IMR-90 (cell line): Measurements from ENCODE around the gene PLCL1. TPM values are rescaled to one million over a fixed set of nuclear protein-coding genes. Genes with fewer than 3 reads are reported as not detected.

Source experiments
- ATAC-seq: fragments of 200-7000 bp; cut with Tn5 transposase; 2 replicates; pipeline ENCODE4 v1.9.1; 2020; ENCODE audit warnings: low read depth, mild to moderate bottlenecking, moderate library complexity
- BruUV-seq: library from RNA; stranded (reverse); fragments of 400-500 nt; replicated peaks from 2 replicates; lab custom pipeline; 2021; lab: Mats Ljungman, UMichigan
- CTCF ChIA-PET: fragments of 300-600 bp; formaldehyde crosslinking; extraction: SDS; loops from one replicate; lab custom pipeline; 2021; ENCODE audit warnings: antibody characterized with exemption; lab: Yijun Ruan, JAX
- POLR2A ChIA-PET: fragments of 300-600 bp; sonication (Branson Sonifier 250); formaldehyde crosslinking; loops from one replicate; lab custom pipeline; 2022; ENCODE audit warnings: antibody characterized with exemption; ENCODE audit not compliant: unreplicated experiment; lab: Charles Lee
- DNase-seq: peaks from one replicate; pipeline ENCODE4 v3.0.0; 2013
- H2AFZ ChIP-seq: replicated peaks from 2 replicates; pipeline ENCODE3; 2013; ENCODE audit warnings: low read length, mild to moderate bottlenecking; ENCODE audit not compliant: poor library complexity
- H2AK5ac ChIP-seq: 2 replicates; pipeline ENCODE4 v1.6.1; 2013; ENCODE audit warnings: low read depth, low read length, inconsistent platforms
- H2AK9ac ChIP-seq: replicated peaks from 2 replicates; pipeline ENCODE3; 2013; ENCODE audit warnings: mild to moderate bottlenecking, low read depth, low read length, moderate library complexity; ENCODE audit not compliant: poor library complexity
- H2BK120ac ChIP-seq: 2 replicates; pipeline ENCODE4 v1.6.1; 2013; ENCODE audit warnings: low read depth, low read length, inconsistent platforms
- H2BK15ac ChIP-seq: 3 replicates; pipeline ENCODE4 v1.6.1; 2013; ENCODE audit warnings: low read depth, low read length, inconsistent platforms
- H2BK20ac ChIP-seq: 2 replicates; pipeline ENCODE4 v1.6.1; 2013; ENCODE audit warnings: low read depth, mild to moderate bottlenecking, inconsistent platforms, low read length, moderate library complexity
- H2BK5ac ChIP-seq: 2 replicates; pipeline ENCODE4 v1.6.1; 2013; ENCODE audit warnings: mild to moderate bottlenecking, low read depth, low read length, inconsistent platforms; ENCODE audit not compliant: poor library complexity, severe bottlenecking
- H3K14ac ChIP-seq: replicated peaks from 2 replicates; pipeline ENCODE4 v1.6.1; 2013; ENCODE audit warnings: low read depth, low read length, inconsistent platforms
- H3K18ac ChIP-seq: 2 replicates; pipeline ENCODE4 v1.6.1; 2013; ENCODE audit warnings: low read depth, low read length, control low read depth
- H3K23ac ChIP-seq: 2 replicates; pipeline ENCODE4 v1.6.1; 2013; ENCODE audit warnings: low read depth, low read length, inconsistent platforms
- H3K27ac ChIP-seq: 2 replicates; pipeline ENCODE4 v1.5.1; 2013; ENCODE audit warnings: mild to moderate bottlenecking, control low read depth, low read length; ENCODE audit not compliant: insufficient read depth
- H3K27me3 ChIP-seq: 2 replicates; pipeline ENCODE4 v1.6.1; 2013; ENCODE audit warnings: low read length; ENCODE audit not compliant: control insufficient read depth, insufficient read depth
- H3K36me3 ChIP-seq: 2 replicates; pipeline ENCODE4 v1.6.1; 2013; ENCODE audit warnings: low read length, mixed read lengths; ENCODE audit not compliant: control insufficient read depth, insufficient read depth
- H3K4ac ChIP-seq: 2 replicates; pipeline ENCODE4 v1.6.1; 2013; ENCODE audit warnings: low read depth, low read length, inconsistent platforms
- H3K4me1 ChIP-seq: 2 replicates; pipeline ENCODE4 v1.6.1; 2013; ENCODE audit warnings: low read length, mixed read lengths; ENCODE audit not compliant: control insufficient read depth, insufficient read depth
- H3K4me2 ChIP-seq: 2 replicates; pipeline ENCODE4 v1.6.1; 2013; ENCODE audit warnings: low read depth, mild to moderate bottlenecking, control low read depth, low read length, moderate library complexity
- H3K4me3 ChIP-seq: 2 replicates; pipeline ENCODE4 v1.5.1; 2013; ENCODE audit warnings: low read depth, mild to moderate bottlenecking, control low read depth, low read length, moderate library complexity; ENCODE audit not compliant: insufficient read depth
- H3K56ac ChIP-seq: 2 replicates; pipeline ENCODE4 v1.6.1; 2013; ENCODE audit warnings: low read length, inconsistent platforms; ENCODE audit not compliant: insufficient read depth; ENCODE audit errors: extremely low read depth
- H3K79me1 ChIP-seq, 2 experiments: 2 replicates each; pipeline ENCODE4 v1.6.1; 2013; ENCODE audit warnings: low read length in 2 of 2, inconsistent platforms in 1 of 2, low read depth in 1 of 2
- H3K9ac ChIP-seq: 2 replicates; pipeline ENCODE4 v1.6.1; 2013; ENCODE audit warnings: low read depth, low read length, control low read depth
- H3K9me1 ChIP-seq: 2 replicates; pipeline ENCODE4 v1.6.1; 2013; ENCODE audit warnings: low read length, inconsistent platforms; ENCODE audit not compliant: insufficient read depth
- H3K9me3 ChIP-seq: 2 replicates; pipeline ENCODE4 v1.6.1; 2013; ENCODE audit warnings: low read length; ENCODE audit not compliant: control insufficient read depth, insufficient read depth
- H4K20me1 ChIP-seq: 2 replicates; pipeline ENCODE4 v1.6.1; 2013; ENCODE audit warnings: low read length, inconsistent platforms; ENCODE audit not compliant: insufficient read depth
- H4K5ac ChIP-seq: 2 replicates; pipeline ENCODE4 v1.6.1; 2013; ENCODE audit warnings: mild to moderate bottlenecking, low read depth, low read length, control low read depth
- H4K8ac ChIP-seq, 2 experiments: 2 replicates each; pipeline ENCODE4 v1.6.1; 2013; ENCODE audit warnings: low read depth in 2 of 2, low read length in 2 of 2, control low read depth in 1 of 2, inconsistent platforms in 1 of 2
- H4K91ac ChIP-seq: 2 replicates; pipeline ENCODE4 v1.6.1; 2013; ENCODE audit warnings: low read depth, low read length, inconsistent platforms; ENCODE audit not compliant: insufficient read depth
- CHD1 ChIP-seq: IDR thresholded peaks from 2 replicates; pipeline ENCODE4 v1.6.1; 2012; ENCODE audit warnings: low read depth, low read length, improper control_type of control experiment
- FOS ChIP-seq: fragments of 150-350 bp; IDR thresholded peaks from 2 replicates; pipeline ENCODE4 v1.6.1; 2016; ENCODE audit warnings: low read depth, low read length
- MAZ ChIP-seq: IDR thresholded peaks from 2 replicates; pipeline ENCODE4 v1.6.1; 2012; ENCODE audit warnings: low read depth, mild to moderate bottlenecking, low read length, improper control_type of control experiment, moderate library complexity, borderline replicate concordance
- POLR2A ChIP-seq: IDR thresholded peaks from 2 replicates; pipeline ENCODE4 v1.6.1; 2012; ENCODE audit warnings: mild to moderate bottlenecking, low read depth, low read length
- WGBS, 2 experiments: methylation state at CpG; one replicate each; pipeline versions ENCODE4 v1.1.5 to v1.1.7; 2013; ENCODE audit warnings: missing lambda C conversion rate in 2 of 2; ENCODE audit not compliant: insufficient read length in 1 of 2; ENCODE audit errors: extremely low coverage in 2 of 2; 5-methylcytosine and 5-hydroxymethylcytosine counted together
- dilution Hi-C: fragments of 300-500 bp; cut with HindIII; formaldehyde crosslinking; loops from one replicate; pipeline ENCODE4 v1.14.3; 2018; ENCODE audit warnings: low sequenced_read_pairs; ENCODE audit not compliant: unreplicated experiment
- in situ Hi-C: fragments of 300-500 bp; cut with MboI; formaldehyde crosslinking; loops from 3 replicates; pipeline ENCODE4 v1.14.3; 2019; ENCODE audit warnings: low sequenced_read_pairs, inconsistent platforms, mixed read lengths
- intact Hi-C: fragments of 100-400 bp; cut with micrococcal nuclease; formaldehyde crosslinking; loops from 2 replicates; pipeline ENCODE4 v1.10.0; 2022
- polyA plus RNA-seq, 3 experiments: library from polyadenylated mRNA; depleted of rRNA; stranded (reverse); fragments of >200 nt; gene quantifications; 2 replicates each; pipeline ENCODE4 v1.2.3, GENCODE V29; 2012; ENCODE audit warnings: low replicate concordance in 1 of 3
- total RNA-seq: library from RNA; depleted of rRNA; stranded (reverse); fragments of >200 nt; gene quantifications from 2 replicates; pipeline ENCODE4 v1.2.3, GENCODE V29; 2012

PLCL1 gene
- total and polyA plus RNA-seq, 2 of the 4 experiments (the other 2 are of a cell fraction), result 0.14 to 0.18 TPM

DNA sequence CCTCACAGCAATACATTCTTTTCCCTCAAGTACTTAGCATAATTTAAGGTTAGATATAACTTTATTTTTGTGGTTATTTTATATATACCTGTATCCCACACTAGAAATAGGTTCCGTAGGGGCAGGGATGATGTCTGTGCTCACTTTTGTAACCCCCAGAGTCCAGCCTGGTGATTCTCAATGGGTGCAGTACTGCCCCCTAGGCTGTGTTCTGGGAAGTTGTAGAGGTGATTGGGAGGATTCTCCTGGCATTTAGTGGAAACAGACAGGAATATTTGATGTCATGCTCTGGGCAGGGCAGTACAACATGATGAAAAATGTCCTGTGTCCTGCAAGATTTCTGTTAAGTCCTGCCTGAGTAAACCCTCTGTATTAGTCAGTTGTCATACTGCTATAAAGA, 333.3 kb downstream of the PLCL1 start:
- no peak overlapping the region for H3K56ac ChIP-seq
- ChIA-PET POLR2A (no interaction called here), CTCF (no interaction called here)
- H3K9me1 ChIP-seq, result no peaks in the 10 kb centered on the region
- no peak overlapping the region for H3K9ac ChIP-seq
- TF ChIP-seq FOS, result no peak
- TF ChIP-seq MAZ, result no peak
- no peak for TF ChIP-seq POLR2A
- TF ChIP-seq CHD1, result no peak
- in situ Hi-C loops (no loop called here), dilution Hi-C loops (no loop called here), intact Hi-C loops (no loop called here)
- H3K4me1 ChIP-seq, result no peaks in the 10 kb centered on the region
- no peak overlapping the region for H2AFZ ChIP-seq
- no peak overlapping the region for H3K23ac ChIP-seq
- no peak overlapping the region for H2BK120ac ChIP-seq
- H3K27me3 ChIP-seq, result no peaks in the 10 kb centered on the region
- DNase-seq (no peak), ATAC-seq (no peak)
- no CpG with 5 or more reads among the region's 1 CpG for WGBS, 2 experiments
- no peak overlapping the region for H3K27ac ChIP-seq
- no peak overlapping the region for H2BK5ac ChIP-seq
- no peaks in the 10 kb centered on the region for H4K20me1 ChIP-seq
- BruUV-seq, result no TSS peak
- H3K18ac ChIP-seq, result no peak overlapping the region
- H3K9me3 ChIP-seq, result no peaks in the 10 kb centered on the region
- no peaks in the 10 kb centered on the region for H3K79me1 ChIP-seq
- H2AK5ac ChIP-seq, result no peak overlapping the region
- H3K4me2 ChIP-seq, result no peak overlapping the region
- no peak overlapping the region for H4K8ac ChIP-seq
- no peak overlapping the region for H2BK20ac ChIP-seq
- no peak overlapping the region for H3K14ac ChIP-seq
- H3K4ac ChIP-seq, result no peak overlapping the region
- H4K5ac ChIP-seq, result no peak overlapping the region
- no peak overlapping the region for H3K4me3 ChIP-seq
- no peaks in the 10 kb centered on the region for H3K36me3 ChIP-seq
- H2BK15ac ChIP-seq, result no peak overlapping the region
- H2AK9ac ChIP-seq, result no peak overlapping the region
- H4K91ac ChIP-seq, result no peak overlapping the region
